Stimulated activated CD4-positive, alpha-beta T cell treated with anti-CD3 and anti-CD28 coated beads, TNF-alpha, amount 100 ng/mL, for 1 hour (primary cell): ENCODE data around the gene KLHL42.

Source experiments
- DNase-seq, 3 donors: peaks; one replicate each; pipeline ENCODE4 v3.0.0-alpha.2; 2020; ENCODE audit warnings: low read depth in 3 of 3, low spot score in 1 of 3

KLHL42 gene

DNA sequence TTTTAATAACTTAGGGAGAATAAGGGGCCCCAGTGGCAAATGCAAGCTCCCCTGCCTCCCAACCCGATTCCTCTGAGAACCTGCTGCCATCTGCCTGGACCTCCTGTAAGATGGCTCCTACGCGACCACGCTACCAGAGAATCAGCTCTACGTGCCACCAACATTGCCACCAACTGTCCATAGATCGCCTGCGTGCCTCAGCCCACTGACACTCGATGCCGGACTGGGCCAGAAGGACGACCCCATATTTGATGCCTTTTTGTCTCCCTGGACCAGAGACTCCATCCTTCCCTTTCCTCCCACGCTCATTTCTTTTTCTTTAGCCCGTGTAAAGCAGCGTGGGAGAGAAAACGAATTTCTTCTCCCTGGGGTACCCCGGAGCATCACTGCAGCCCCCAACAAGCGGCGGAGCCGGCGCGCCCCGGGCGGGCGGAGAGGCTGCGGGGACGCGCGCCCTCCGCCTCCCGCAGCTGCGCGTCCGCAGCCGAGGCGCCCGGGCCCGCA lies 565 bp upstream of the KLHL42 start:
- peak in 1 of 3 donors; percentile 2 for DNase-seq

DNA sequence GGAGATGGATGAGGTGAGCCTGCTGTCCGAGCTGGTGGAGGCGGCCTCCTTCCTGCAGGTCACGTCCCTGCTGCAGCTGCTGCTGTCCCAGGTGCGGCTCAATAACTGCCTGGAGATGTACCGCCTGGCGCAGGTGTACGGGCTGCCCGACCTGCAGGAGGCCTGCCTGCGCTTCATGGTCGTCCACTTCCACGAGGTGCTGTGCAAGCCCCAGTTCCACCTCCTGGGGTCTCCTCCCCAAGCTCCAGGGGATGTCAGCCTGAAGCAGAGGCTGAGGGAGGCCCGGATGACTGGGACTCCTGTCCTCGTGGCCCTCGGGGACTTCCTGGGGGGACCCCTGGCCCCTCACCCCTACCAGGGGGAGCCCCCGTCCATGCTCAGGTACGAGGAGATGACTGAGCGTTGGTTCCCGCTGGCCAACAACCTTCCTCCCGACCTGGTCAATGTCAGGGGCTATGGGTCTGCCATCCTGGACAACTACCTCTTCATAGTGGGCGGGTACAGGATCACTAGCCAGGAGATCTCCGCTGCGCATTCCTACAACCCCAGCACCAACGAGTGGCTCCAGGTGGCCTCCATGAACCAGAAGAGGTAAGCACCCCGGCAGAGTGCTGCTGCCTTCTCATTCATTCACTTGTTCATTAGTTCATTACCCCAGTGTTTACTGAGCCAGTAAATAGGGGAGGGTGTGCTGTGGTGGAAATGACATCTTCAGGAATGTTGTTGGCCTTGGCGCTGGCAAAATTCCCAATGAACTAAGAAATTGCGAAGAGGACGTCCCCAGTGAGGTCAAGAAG lies 777 bp downstream of the KLHL42 start:
- DNase-seq = peak in 2 of 3 donors; percentile 4 to 5

DNA sequence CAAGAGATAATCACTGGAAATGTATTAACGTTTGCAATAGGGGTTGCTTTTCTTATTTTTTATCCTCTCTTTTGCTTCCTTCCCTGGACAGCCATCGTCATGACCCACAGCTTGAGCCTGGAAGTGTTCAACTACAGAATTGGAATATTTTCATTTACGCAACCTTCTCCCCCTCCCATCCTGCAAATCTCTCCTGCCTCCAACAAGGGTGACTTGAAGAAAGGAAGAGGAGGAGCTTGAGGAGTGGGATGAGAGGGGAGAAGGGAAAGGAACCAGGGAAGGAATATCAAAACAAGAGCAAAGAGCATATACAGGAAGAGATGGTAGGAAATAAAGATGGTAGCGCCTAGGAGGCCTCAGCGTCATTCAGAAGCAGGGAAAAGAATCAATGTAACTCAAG lies 1.6 kb downstream of the KLHL42 start:
- DNase-seq = no peak

DNA sequence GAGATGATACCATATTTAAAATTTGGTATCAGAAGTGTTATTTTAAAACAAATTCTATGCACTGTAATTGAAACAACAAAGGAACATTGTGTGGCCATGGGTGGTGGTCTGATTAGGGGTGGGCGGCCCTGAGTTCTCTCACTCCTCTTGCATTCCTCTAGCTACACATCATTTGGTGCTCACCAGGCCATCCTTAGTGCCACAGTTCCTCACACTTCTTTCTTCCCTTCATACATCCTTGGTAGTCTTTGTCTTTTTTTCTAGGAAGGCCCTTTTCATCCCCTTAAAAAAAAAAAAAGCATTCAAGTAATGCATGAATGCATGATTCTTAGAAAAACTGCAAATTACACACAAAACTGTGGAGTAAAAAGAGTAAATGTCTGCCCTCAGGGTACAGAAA lies 2.4 kb downstream of the KLHL42 start:
- no peak for DNase-seq

DNA sequence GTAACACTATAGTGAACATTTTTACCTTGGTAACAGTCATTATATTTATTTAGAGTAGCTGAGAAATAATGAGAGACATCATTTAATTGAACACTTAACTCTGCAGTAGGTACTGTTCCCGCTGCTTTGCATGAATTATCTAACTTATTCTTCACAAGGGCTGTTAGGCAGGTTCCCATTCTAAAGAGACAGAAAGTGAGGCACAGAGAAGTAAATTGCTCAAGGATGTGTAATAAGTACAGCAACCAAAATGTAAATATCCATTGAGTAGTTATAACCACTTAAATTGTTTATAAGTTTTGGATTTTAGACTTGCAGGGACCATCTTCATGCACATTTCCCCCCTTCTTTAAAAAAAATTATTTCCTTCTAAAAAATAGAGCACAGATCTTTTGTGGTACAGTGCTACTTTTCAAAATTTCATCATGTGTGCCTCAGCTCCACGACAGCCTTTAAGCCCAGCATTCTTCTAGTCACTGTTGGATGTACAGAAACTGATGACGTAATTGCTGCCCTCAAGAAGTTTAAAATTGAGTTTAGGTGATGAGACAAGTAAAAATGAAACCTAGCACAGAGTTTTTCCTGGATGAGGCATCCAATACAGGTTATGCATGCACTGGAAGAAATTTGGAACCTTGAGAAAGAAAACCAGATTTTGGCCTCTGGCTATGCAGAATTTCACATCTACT lies 6.0 kb downstream of the KLHL42 start:
- no peak for DNase-seq

DNA sequence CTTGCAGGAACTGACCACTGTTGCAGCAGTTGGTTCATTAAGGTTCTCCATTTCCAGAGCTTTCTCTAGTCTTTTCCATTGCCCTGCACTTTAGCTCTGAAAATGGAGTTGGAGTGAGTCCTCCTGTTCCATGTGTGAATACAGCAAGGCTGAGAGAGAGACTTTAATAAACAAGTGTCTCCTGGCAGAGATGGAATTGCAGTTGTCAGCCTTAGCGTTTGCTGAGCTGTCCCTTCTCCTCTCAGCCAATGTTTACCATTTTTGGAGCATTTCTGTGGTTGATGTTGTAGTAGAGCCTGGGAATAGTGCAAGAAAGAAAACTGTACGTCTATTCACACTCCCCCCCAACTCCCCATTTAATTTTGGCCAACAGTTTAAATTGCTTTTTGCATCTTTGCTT lies 7.5 kb downstream of the KLHL42 start:
- DNase-seq = no peak

DNA sequence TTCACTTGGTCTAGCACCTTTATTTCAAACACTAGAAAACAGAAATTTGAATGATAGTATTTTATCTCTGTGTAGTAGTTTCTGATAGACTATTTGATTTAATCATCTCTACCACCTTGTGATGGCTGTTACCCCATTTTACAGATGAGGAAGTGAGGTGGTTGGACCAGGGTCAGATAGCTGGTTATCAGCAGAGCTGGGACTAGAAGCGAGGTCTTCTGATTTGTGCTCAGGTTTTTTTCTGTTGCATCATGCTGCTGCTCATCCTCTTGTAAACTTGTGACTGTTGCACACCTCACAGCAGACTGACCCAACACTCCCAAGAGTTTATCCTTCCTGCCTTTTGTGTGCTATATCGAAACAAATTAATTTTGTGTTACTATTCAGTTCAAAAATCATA lies 10.1 kb downstream of the KLHL42 start:
- DNase-seq = no peak

DNA sequence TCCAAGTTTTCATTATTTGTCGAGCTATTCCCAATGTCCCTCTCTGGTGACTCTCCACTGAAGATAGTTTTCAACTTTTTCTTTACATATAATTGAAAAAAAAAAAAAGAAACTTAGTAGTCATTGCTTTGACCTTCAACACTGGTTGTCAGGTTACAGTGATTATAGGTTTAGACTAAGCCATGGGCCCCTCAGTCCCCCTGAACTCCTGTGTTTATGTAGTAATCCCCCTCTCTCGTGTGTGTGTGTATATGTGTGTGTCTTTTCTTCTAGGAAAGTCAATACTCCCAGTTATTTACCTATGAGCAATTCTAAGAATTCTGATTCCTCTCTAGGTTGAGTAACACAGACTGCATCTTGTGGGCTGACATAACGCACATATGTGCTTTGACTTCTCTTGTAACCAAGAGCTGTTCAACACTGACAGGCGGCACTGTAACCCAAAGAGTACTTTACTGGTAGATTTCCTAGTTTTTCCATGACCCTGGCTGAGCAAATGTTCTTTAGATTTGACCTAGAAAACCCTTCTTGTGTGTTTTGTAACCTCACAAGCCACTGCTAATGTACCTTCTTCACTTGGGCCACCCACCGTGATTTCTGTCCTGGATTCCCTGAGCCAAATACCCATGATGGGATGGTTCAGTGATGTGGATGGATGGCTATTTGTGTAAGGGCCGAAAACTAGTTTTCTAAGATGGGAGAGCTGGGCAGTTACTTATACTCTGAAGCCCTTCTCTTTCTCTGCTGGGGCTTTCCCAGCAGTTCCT lies 15.0 kb downstream of the KLHL42 start:
- no peak for DNase-seq

DNA sequence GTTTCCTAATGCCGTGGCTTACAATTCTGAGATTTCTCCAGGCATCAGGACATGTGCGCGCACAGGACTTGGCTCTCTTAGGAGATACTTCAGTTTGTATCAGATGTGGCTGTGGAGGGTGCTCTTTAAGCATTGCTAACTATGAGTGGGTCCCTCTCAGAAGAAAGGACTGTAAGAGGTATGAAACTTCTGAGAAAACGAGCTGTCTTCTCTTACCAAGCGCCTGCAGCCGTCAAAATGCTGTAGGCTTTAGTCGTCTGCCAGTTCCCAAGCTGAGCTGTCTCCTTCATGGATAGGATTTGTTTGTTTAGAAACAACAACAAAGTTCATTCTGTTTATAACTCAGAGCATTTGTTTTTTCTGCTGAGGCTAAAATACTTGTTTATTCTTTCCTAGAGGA lies 16.1 kb downstream of the KLHL42 start:
- DNase-seq = no peak

DNA sequence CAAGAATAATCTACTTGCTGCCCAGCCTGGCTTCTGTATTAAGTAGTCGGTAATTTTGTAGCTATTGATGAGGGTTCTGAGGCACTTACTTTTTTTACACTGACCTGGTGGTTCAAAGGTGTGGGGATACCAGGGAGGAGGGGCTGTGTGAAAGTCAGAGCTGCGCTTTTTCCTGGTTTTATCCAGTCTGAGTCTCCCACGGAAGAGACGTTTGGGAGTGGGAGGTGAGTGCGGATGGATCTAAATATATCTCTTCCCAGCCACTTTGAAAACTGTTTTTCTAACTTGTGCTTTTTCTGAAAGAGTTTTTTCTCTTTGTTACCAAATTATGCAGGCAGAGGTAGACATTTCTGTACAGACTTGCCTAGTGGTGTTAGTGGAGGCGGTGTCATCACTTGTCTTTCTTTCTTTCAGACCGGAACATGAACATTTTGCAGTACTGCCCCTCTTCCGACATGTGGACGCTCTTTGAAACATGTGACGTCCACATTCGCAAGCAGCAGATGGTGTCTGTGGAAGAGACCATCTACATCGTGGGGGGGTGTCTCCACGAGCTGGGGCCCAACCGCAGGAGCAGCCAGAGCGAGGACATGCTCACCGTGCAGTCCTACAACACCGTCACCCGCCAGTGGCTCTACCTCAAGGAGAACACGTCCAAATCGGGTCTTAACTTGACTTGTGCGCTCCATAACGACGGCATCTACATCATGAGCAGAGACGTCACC lies 17.4 kb downstream of the KLHL42 start:
- no peak for DNase-seq

DNA sequence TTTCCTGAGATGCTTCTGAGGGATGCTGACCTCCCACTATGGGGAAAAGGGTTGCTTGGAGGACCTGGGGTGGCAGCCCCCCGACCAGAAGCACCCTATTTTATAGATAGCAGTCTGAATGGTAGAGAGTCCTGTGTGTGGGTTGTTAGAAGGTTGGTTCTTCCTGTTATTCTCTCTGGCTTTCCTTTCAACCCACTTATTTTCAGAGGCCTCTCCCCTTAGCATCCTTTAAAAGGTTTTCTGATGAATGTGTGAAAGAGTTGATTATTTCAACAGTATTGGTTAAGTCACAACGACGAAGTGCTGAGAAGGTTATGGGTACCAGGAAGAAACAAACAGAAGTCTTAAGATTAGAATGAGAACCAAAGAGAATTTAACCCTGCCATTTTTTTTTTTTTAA lies 20.8 kb downstream of the KLHL42 start:
- DNase-seq = no peak

DNA sequence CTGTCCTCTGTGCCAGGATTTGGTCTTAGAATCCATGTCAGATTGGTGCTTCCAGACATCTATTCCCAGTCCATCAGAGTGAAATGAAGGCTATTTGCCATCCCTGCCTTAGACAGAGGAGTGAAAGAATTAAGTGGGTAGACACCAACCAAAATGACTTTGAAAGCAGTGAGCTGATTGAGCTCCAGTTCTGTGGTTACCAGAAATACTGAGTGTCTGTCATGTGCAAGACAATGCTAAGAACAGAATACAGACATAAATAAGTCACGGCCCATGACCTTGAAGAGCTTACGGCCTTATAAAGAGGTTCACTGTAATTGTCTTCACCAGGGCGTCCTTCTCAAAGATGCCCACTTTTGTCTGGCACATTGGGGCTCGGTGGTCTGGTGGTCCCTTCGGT lies 21.6 kb downstream of the KLHL42 start:
- no peak for DNase-seq

DNA sequence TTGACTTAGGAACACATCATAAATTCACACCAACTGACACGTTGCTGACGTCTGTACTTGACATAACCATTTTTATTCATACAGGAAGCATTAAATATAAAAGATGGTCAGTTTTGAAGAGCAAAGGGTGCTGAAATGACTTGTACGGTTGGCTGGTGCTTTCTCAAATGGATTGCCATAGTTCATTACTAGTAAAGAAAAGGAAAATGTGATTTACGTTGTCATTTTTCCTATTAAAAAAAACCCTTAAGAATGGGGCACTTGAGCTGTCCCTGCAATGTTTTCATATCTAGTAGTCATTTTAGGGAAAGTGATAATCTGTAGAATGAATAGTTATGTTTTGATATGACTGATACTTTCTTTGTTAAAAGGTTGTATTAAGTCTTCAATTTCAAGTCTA lies 22.5 kb downstream of the KLHL42 start:
- no peak for DNase-seq

DNA sequence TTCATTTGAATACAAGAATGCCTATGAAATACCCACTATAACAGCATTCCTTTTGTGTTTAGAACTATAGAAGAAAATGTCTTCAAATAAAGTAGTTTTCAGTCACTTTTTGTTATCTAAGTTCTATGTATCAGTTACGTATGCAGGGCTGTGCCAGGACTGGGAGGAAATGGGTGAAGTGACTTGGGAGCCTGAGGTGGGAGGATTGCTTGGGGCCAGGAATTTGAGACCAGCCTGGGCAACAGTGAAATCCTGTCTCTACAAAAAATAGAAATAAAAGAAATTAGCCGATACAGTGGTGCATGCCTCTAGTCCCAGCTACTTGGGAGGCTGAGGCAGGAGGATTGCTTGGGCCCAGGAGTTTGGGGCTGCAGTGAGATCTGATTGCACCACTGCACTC lies 22.9 kb downstream of the KLHL42 start:
- no peak for DNase-seq

DNA sequence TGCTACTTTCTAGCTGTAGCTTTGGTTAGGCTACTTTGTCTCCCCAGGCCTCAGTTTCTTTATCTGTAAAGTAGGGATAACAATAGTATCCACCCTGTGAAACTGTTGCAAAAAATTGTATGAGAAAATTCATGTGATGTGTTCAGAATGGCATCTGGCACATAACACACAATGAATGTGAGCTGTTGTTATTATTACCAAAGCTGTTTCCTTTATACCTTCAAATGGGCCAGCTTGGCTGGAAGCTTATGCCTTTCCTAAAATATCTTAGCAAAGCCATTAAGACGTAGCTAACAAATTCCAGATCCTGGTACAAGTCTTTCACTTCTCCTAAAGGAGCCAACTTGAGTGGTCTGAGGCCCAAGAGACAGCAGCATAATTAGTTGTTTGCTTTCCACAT lies 25.2 kb downstream of the KLHL42 start:
- DNase-seq = no peak

DNA sequence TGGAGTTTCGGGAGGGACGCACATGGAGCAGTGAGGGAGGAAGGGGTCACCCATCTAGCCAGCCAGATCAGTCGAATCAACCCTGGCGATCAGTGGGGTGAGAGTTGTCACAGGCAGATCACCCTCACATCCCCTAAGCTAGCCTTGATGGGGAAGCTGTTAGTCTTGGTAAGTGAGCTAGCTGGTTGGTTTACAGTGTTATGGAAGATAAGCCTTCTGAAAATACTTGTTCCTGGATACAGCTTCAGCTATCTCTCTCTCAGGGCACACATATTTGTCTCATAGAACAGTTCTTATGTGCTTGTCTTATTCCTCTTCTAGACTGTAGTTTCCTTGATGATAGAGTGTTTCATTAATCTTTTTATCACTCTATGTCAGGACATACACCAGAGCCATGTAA lies 26.2 kb downstream of the KLHL42 start:
- DNase-seq = no peak

DNA sequence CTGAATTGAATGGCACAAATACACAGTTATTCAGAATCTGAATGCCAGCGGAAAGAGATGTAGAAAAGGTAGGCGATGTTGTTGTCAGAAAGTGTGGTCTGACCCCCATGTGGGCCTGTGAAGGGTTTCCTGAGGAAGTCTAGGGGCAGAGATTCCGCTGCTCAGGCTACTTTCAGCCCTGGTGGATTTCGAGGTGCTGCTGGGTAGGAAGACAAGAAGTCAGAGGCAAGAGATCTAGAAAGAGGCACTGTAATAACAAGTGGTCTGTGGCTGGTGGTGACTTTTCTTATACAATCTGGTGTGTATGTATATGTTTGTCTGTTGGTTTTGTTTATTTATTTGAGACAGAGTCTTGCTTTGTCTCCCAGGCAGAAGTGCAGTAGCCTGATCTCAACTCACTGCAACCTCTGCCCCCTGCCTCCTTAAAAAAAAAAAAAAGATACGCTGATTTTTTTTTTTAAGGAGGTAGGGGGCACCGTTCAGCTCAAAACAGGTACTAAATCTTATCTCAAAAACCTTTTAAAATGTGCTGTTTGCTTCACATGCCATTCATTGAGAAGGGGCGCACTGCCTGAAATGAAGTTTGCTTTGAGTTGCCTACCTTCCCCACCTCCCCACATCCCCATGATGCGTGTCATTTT lies 27.1 kb downstream of the KLHL42 start:
- DNase-seq = no peak

DNA sequence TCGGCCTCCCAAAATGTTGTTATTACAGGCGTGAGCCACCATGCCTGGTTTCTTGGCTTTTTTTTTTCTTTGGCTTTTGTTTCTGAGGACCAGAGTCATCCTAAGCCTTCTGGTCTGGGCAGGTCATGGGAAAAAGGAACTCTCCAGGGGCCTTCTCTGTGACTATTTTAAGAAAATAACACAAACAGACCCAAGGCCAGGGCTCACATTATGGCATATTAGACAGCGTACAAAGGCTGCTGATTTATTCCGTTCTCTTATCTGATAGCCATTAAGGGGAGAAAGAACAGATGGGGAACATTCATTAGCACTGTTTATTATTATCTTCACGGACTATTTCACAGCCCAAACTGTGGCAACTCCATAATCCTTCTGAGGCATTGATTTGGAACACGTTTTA lies 28.8 kb downstream of the KLHL42 start:
- DNase-seq = no peak

DNA sequence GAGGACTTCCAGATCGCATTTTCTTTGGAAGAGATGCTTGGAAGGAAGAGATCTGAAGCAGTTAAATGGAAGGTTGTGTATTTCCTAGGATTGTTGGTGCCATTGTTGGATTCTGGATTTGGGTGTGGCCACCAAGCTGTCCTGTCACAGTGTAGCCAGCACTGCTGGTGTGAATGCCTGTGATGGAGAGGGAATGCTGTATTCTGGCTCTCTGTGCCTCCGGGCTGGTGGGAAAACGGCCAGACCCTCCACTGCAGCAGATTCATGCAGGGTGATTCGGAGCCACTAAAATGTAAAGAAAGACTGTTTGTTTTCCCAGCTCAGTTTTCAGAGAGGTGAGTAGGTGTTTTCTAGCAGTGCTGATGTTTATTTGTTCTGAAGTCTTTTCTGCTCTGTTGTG lies 30.7 kb downstream of the KLHL42 start:
- DNase-seq = no peak

DNA sequence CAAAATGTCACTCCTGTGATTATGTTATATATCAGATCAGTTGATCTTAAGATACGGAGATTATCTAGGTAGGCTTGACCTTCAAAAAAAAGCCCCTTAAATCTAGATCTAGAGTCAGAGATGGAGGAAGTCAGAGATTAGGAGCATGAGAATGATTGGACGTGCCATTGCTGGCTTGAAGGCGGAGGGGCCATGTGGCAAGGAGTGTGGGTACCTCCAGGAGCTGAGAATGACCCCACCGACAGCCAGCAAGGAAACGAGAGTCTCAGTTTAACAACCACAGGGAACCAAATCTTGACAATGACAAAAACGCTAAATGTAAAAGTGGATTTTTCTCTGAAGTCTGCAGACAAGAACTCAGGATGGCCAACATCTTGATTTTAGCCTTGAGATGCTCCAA lies 32.5 kb downstream of the KLHL42 start:
- no peak for DNase-seq

DNA sequence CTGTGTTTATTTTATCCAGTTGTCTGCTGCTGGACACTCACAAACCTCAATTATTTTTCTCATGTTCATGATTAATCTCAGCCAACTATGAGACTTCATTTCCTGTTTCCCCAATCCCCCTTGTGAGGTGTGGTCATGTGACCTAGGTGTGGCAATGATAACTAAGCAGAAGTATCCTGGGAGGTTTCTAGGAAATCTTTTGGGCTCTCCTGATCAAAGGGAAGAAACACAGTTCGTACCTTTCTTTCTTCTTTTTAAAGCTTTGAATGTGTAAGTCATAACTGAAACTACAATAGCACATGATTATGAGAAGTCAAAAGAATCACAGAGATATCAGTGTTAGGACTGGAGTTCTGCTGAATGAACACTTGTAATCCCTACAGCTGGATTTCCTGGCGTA lies 34.4 kb downstream of the KLHL42 start:
- DNase-seq = no peak
